Adrenal gland (tissue), 12 donors: ENCODE data around the gene CAMK1D. TPM values are rescaled to one million over a fixed set of nuclear protein-coding genes. Genes with fewer than 3 reads are reported as not detected.
"Not testable (repeated sequence)": the region's sequence is repeated elsewhere in the genome, so short reads cannot be mapped to it uniquely, and the experiment has no call there.

Source experiments
- DNase-seq, 7 donors: peaks; one replicate each; pipeline ENCODE4 v3.0.0-alpha.2; 2019 to 2020
- H3K27ac ChIP-seq, 5 donors: fragments of 200-600 bp; sonication (generic) in 4 of 5; 1 replicate in 3 of 5; 2 replicates in 2 of 5; pipeline versions ENCODE4 v1.5.1 to v1.8.0; 2016 to 2020; ENCODE audit warnings: mild to moderate bottlenecking in 1 of 5
- H3K27me3 ChIP-seq: fragments of 200-600 bp; 2 replicates; pipeline ENCODE4 v1.8.0; 2021
- H3K36me3 ChIP-seq, 2 donors: fragments of 200-600 bp; replicated peaks in 1 of 2; 1 replicate in 1 of 2; 2 replicates in 1 of 2; pipeline versions ENCODE4 v1.5.1 to v1.8.0; 2018 to 2022
- H3K4me1 ChIP-seq, 2 donors: fragments of 200-600 bp; replicated peaks in 1 of 2; 1 replicate in 1 of 2; 2 replicates in 1 of 2; pipeline versions ENCODE4 v1.5.1 to v1.8.0; 2018 to 2021
- H3K4me3 ChIP-seq, 4 donors: fragments of 200-600 bp; sonication (generic) in 3 of 4; one replicate each; pipeline ENCODE4 v1.5.1; 2016 to 2018
- H3K9me3 ChIP-seq, 3 donors: fragments of 200-600 bp; sonication (generic) in 1 of 3; replicated peaks in 1 of 3; 1 replicate in 2 of 3; 2 replicates in 1 of 3; pipeline versions ENCODE4 v1.5.1 to v1.8.0; 2016 to 2021
- CTCF ChIP-seq, 6 experiments: fragments of 450-650 bp in 4 of 6; fragments of 200-600 bp in 2 of 6; sonication (generic) in 1 of 6; IDR thresholded peaks; 1 replicate in 5 of 6; 2 replicates in 1 of 6; pipeline versions ENCODE4 v1.5.1 to v1.8.0; 2016 to 2021; ENCODE audit warnings: antibody characterized with exemption in 6 of 6, mild to moderate bottlenecking in 2 of 6, moderate library complexity in 1 of 6
- POLR2A ChIP-seq, 2 donors: fragments of 450-650 bp; IDR thresholded peaks; one replicate each; pipeline ENCODE4 v1.6.1; 2017; ENCODE audit warnings: antibody characterized with exemption in 2 of 2, mild to moderate bottlenecking in 2 of 2, moderate library complexity in 1 of 2
- WGBS, 4 donors: extraction: QIAGEN DNeasy Blood & Tissue Kit in 2 of 4; methylation state at CpG; one replicate each; pipeline versions ENCODE4 v1.1.5 to v1.1.7; 2013 to 2017; 5-methylcytosine and 5-hydroxymethylcytosine counted together
- intact Hi-C, 2 donors: fragments of 100-400 bp; cut with DNase I; formaldehyde crosslinking; loops; one replicate each; pipeline versions ENCODE4 v1.14.1 to v1.15.0; 2022 to 2023
- polyA plus RNA-seq, 3 donors: library from polyadenylated mRNA; stranded (reverse); fragments of 200-250 nt in 2 of 3; fragments of 350-450 nt in 1 of 3; fragmentation: Illumina TruSeq in 1 of 3; extraction: RNeasy Lipid Tissue Mini Kit (QIAGEN cat#74804) in 1 of 3; gene quantifications; one replicate each; pipeline ENCODE4 v1.2.3, GENCODE V29; 2013 to 2014
- total RNA-seq, 9 donors: library from RNA; depleted of rRNA in 4 of 9; stranded (reverse); fragments of >200 nt in 4 of 9; fragments of 120-200 nt in 1 of 9; fragmentation: NEBNext Ultra II Directional in 1 of 9; extraction: Animal tissue kit (Norgen Biotek cat#: 25700) in 1 of 9; gene quantifications; one replicate each; pipeline versions ENCODE4 v1.1.0 to v1.2.4, GENCODE V29; 2013 to 2023
- donor health status: healthy with polysubstance abuse.
- donor health status: Bipolar disorder and iron deficiency.
- donor health status: DM: yes; HTN: yes; CAD: no.
- donor health status: DM: no; HTN: no; CAD: no.
- donor health status: DM: no; HTN: no; CAD: no.
- donor health status: DM: yes; HTN: yes; CAD: no.

CAMK1D gene
- total and polyA plus RNA-seq, 12 donors: 2.3 to 9.4 (median 6.5) TPM

- TF ChIP-seq CTCF (IDR thresholded peaks at IDR 0.05) (no peak), POLR2A (IDR thresholded peaks at IDR 0.05) (no peak)
- no peaks in the 10 kb centered on the region for H3K4me1 ChIP-seq
- no peaks in the 10 kb centered on the region for H3K27me3 ChIP-seq
- intact Hi-C loops: no loop called here
- no peaks in the 10 kb centered on the region for H3K36me3 ChIP-seq
- no peak for DNase-seq
- H3K9me3 ChIP-seq: no peaks in the 10 kb centered on the region
- no peak overlapping the region for H3K27ac ChIP-seq
- WGBS, 4 donors: 85 to 92% (median 87%) methylated on average over 11 of the region's 11 CpGs
- no peak overlapping the region for H3K4me3 ChIP-seq
These were observed 192.2 kb downstream of the CAMK1D start for GRCh38 chr10:12541446-12542067.

- H3K27me3 ChIP-seq: no peaks in the 10 kb centered on the region
- WGBS, 4 donors: 73 to 82% (median 76%) methylated on average over 6 of the region's 6 CpGs
- no peaks in the 10 kb centered on the region for H3K36me3 ChIP-seq
- intact Hi-C loops: no loop called here
- no peaks in the 10 kb centered on the region for H3K4me1 ChIP-seq
- DNase-seq: no peak
- no peak overlapping the region for H3K4me3 ChIP-seq
- no peak for TF ChIP-seq CTCF (IDR thresholded peaks at IDR 0.05)
- TF ChIP-seq POLR2A (IDR thresholded peaks at IDR 0.05): no peak
- no peak overlapping the region for H3K27ac ChIP-seq
- H3K9me3 ChIP-seq: no peaks in the 10 kb centered on the region
These were observed 192.9 kb downstream of the CAMK1D start for GRCh38 chr10:12542133-12542670.

GRCh38 chr10:12543589-12543988 is 194.2 kb downstream of the CAMK1D start:
- no peaks in the 10 kb centered on the region for H3K36me3 ChIP-seq
- no peak for TF ChIP-seq CTCF (IDR thresholded peaks at IDR 0.05)
- no peak for TF ChIP-seq POLR2A (IDR thresholded peaks at IDR 0.05)
- WGBS, 4 donors: 78 to 88% (median 84%) methylated on average over 3 of the region's 3 CpGs
- no peaks in the 10 kb centered on the region for H3K4me1 ChIP-seq
- intact Hi-C loops: no loop called here
- H3K4me3 ChIP-seq: no peak overlapping the region
- H3K27ac ChIP-seq: no peak overlapping the region
- no peaks in the 10 kb centered on the region for H3K27me3 ChIP-seq
- DNase-seq: no peak
- no peaks in the 10 kb centered on the region for H3K9me3 ChIP-seq

- WGBS, 4 donors: 93 to 99% (median 94%) methylated on average over 8 to 10 of the region's 10 CpGs
- DNase-seq, H3K36me3 ChIP-seq, H3K9me3 ChIP-seq, H3K27me3 ChIP-seq, H3K4me1 ChIP-seq, H3K27ac ChIP-seq, H3K4me3 ChIP-seq, intact Hi-C loops: not testable (repeated sequence)
These were observed 196.9 kb downstream of the CAMK1D start for GRCh38 chr10:12546160-12546802.
